ENCODE data around the gene LONP2. TPM values are rescaled to one million over a fixed set of nuclear protein-coding genes. Genes with fewer than 3 reads are reported as not detected.

The LONP2 gene
- total RNA-seq, 2 donors from 2014 or later, result 55.1 to 67.0 TPM

- ATAC-seq (ENCODE audit: insufficient number of reproducible peaks, low FRiP score, low read depth) (no peak), DNase-seq (ENCODE audit: low spot score) (no peak)
- TF ChIP-seq CTCF (IDR thresholded peaks at IDR 0.05), result no peak
- H3K27me3 ChIP-seq (replicated peaks; ENCODE audit: insufficient read depth), result no peaks in the 10 kb centered on the region
- no peaks in the 10 kb centered on the region for H3K9me3 ChIP-seq
- no peaks in the 10 kb centered on the region for H3K36me3 ChIP-seq
- no peak overlapping the region for H3K4me3 ChIP-seq
- no peak overlapping the region for H3K27ac ChIP-seq
- H3K4me1 ChIP-seq (ENCODE audit: control insufficient read depth in 1 of 2, low read depth in 2 of 2), result no peaks in the 10 kb centered on the region
Measured at GRCh38 chr16:48405907-48406306, 161.8 kb downstream of the LONP2 start.

Other genes with a start within 250 kb of the LONP2 start
- gene ABCC12, start 88.3 kb upstream of the LONP2 start, total RNA-seq, result not detected
- not detected for gene ABCC11, start 3.2 kb downstream of the LONP2 start, total RNA-seq
- 10 to 100 TPM; 28.2 to 40.8 TPM for gene SIAH1, start 141.1 kb downstream of the LONP2 start, total RNA-seq

All from thoracic aorta (tissue), 2 donors.